CD14-positive monocyte (primary cell): ENCODE results near the gene ORAI2. TPM values are rescaled to one million over a fixed set of nuclear protein-coding genes. Genes with fewer than 3 reads are reported as not detected.

Experiments
- DNase-seq, 3 donors: peaks; one replicate each; pipeline ENCODE4 v3.0.0-alpha.2; 2011 to 2022
- H2AFZ ChIP-seq: 2 replicates; pipeline ENCODE4 v1.6.0; 2012; ENCODE audit warnings: mild to moderate bottlenecking, low read depth, low read length, inconsistent platforms; ENCODE audit not compliant: insufficient read depth, poor library complexity, severe bottlenecking
- H3K27ac ChIP-seq, 2 donors: 1 replicate in 1 of 2; 2 replicates in 1 of 2; pipeline ENCODE4 v1.5.1; 2012 to 2013; ENCODE audit warnings: low read length in 2 of 2, control low read depth in 1 of 2, inconsistent platforms in 1 of 2, low read depth in 1 of 2, mild to moderate bottlenecking in 1 of 2
- H3K27me3 ChIP-seq, 2 donors: one replicate each; pipeline versions ENCODE4 v1.6.0 to v1.6.1; 2011 to 2013; ENCODE audit warnings: low read length in 2 of 2; ENCODE audit not compliant: control insufficient read depth in 2 of 2, insufficient read depth in 2 of 2
- H3K36me3 ChIP-seq, 2 donors: replicated peaks in 1 of 2; 1 replicate in 1 of 2; 2 replicates in 1 of 2; pipeline versions ENCODE4 v1.5.1 to v1.6.1; 2012 to 2013; ENCODE audit warnings: low read length in 2 of 2, control low read depth in 1 of 2, inconsistent platforms in 1 of 2, mild to moderate bottlenecking in 1 of 2; ENCODE audit not compliant: insufficient read depth in 2 of 2, control insufficient read depth in 1 of 2
- H3K4me1 ChIP-seq, 2 donors: 1 replicate in 1 of 2; 2 replicates in 1 of 2; pipeline versions ENCODE4 v1.5.1 to v1.6.1; 2012 to 2013; ENCODE audit warnings: low read length in 2 of 2, control low read depth in 1 of 2, inconsistent platforms in 1 of 2, mild to moderate bottlenecking in 1 of 2, moderate library complexity in 1 of 2; ENCODE audit not compliant: insufficient read depth in 2 of 2, control insufficient read depth in 1 of 2
- H3K4me2 ChIP-seq: replicated peaks from 2 replicates; pipeline ENCODE3; 2012; ENCODE audit warnings: low read length, moderate library complexity, mild to moderate bottlenecking; ENCODE audit not compliant: poor library complexity, severe bottlenecking; ENCODE audit errors: extremely low read depth
- H3K4me3 ChIP-seq, 3 experiments: fragments of 200-600 bp in 1 of 3; sonication (generic) in 1 of 3; replicated peaks in 1 of 3; 1 replicate in 2 of 3; 2 replicates in 1 of 3; pipeline ENCODE4 v1.5.1; 2011 to 2013; ENCODE audit warnings: low read length in 3 of 3, mild to moderate bottlenecking in 3 of 3, control low read depth in 2 of 3, low read depth in 2 of 3, inconsistent platforms in 1 of 3, moderate library complexity in 1 of 3
- H3K79me2 ChIP-seq: 2 replicates; pipeline ENCODE4 v1.6.0; 2012; ENCODE audit warnings: mild to moderate bottlenecking, control low read depth, inconsistent platforms, low read length, moderate library complexity; ENCODE audit not compliant: insufficient read depth
- H3K9ac ChIP-seq: 2 replicates; pipeline ENCODE4 v1.6.0; 2017; ENCODE audit warnings: low read length, mild to moderate bottlenecking; ENCODE audit not compliant: insufficient read depth, poor library complexity, severe bottlenecking
- H3K9me3 ChIP-seq, 2 donors: replicated peaks in 1 of 2; 1 replicate in 1 of 2; 2 replicates in 1 of 2; pipeline versions ENCODE4 v1.5.1 to v1.6.1; 2012 to 2013; ENCODE audit warnings: low read length in 2 of 2, control low read depth in 1 of 2; ENCODE audit not compliant: control insufficient read depth in 1 of 2, insufficient read depth in 1 of 2
- H4K20me1 ChIP-seq: 2 replicates; pipeline ENCODE4 v1.6.0; 2012; ENCODE audit warnings: mild to moderate bottlenecking, low read length, control low read depth, moderate library complexity; ENCODE audit not compliant: insufficient read depth
- H3K27ac Mint-ChIP-seq, 7 donors: one replicate each; pipeline ENCODE4 v1.8.0; 2020; ENCODE audit warnings: mild to moderate bottlenecking in 7 of 7, mixed read lengths in 7 of 7, moderate library complexity in 6 of 7, inconsistent platforms in 2 of 7
- H3K27me3 Mint-ChIP-seq, 3 donors: one replicate each; pipeline ENCODE4 v1.8.0; 2021 to 2022; ENCODE audit warnings: low read depth in 3 of 3, mild to moderate bottlenecking in 3 of 3, mixed read lengths in 3 of 3, moderate library complexity in 3 of 3, inconsistent platforms in 1 of 3
- H3K36me3 Mint-ChIP-seq, 2 donors: one replicate each; pipeline ENCODE4 v1.8.0; 2020; ENCODE audit warnings: mixed read lengths in 2 of 2, inconsistent platforms in 1 of 2, mild to moderate bottlenecking in 1 of 2
- H3K4me1 Mint-ChIP-seq: one replicate; pipeline ENCODE4 v1.8.0; 2020; ENCODE audit warnings: mild to moderate bottlenecking, mixed read lengths
- H3K4me3 Mint-ChIP-seq, 2 donors: one replicate each; pipeline ENCODE4 v1.8.0; 2020; ENCODE audit warnings: mild to moderate bottlenecking in 2 of 2, mixed read lengths in 2 of 2, moderate library complexity in 1 of 2
- H3K9me3 Mint-ChIP-seq, 7 donors: one replicate each; pipeline ENCODE4 v1.8.0; 2020 to 2022; ENCODE audit warnings: mixed read lengths in 7 of 7, mild to moderate bottlenecking in 6 of 7, moderate library complexity in 6 of 7, inconsistent platforms in 2 of 7
- CTCF ChIP-seq: fragments of 200-600 bp; IDR thresholded peaks from one replicate; pipeline ENCODE4 v1.8.0; 2022; ENCODE audit warnings: antibody characterized with exemption, mild to moderate bottlenecking
- WGBS: methylation state at CpG from one replicate; pipeline ENCODE4 v1.1.5; 2013; ENCODE audit warnings: missing lambda C conversion rate; ENCODE audit not compliant: insufficient coverage; 5-methylcytosine and 5-hydroxymethylcytosine counted together
- intact Hi-C, 2 donors: fragments of 100-400 bp; cut with micrococcal nuclease; formaldehyde crosslinking; loops; one replicate each; pipeline versions ENCODE4 v1.15.0 to v1.15.1; 2023
- polyA plus RNA-seq, 3 donors: library from polyadenylated mRNA; depleted of rRNA in 1 of 3; unstranded in 2 of 3; stranded (reverse) in 1 of 3; fragments of 300-500 nt in 2 of 3; fragments of >200 nt in 1 of 3; fragmentation: Illumina TruSeq in 2 of 3; gene quantifications; 1 replicate in 2 of 3; 2 replicates in 1 of 3; pipeline ENCODE4 v1.2.3, GENCODE V29; 2012 to 2021

Gene ORAI2
- polyA plus RNA-seq, 3 donors: 27.5 to 50.0 (median 38.2) TPM

- H3K27ac ChIP-seq: no peak overlapping the region
- Mint-ChIP-seq H3K9me3 (no peaks in the 10 kb centered on the region), H3K4me1 (peaks cover 16% of the 10 kb centered on the region), H3K27me3 (no peaks in the 10 kb centered on the region), H3K4me3 (no peak overlapping the region), H3K36me3 (peaks cover 24 to 52% of the 10 kb centered on the region in 2 donors), H3K27ac (no peak overlapping the region)
- TF ChIP-seq CTCF: no peak
- DNase-seq: no peak
- H3K4me1 ChIP-seq: peaks cover 15% of the 10 kb centered on the region in 2 donors
- H3K9me3 ChIP-seq: no peaks in the 10 kb centered on the region
- H2AFZ ChIP-seq: no peak overlapping the region
- peaks cover 29% of the 10 kb centered on the region for H3K79me2 ChIP-seq
- H3K9ac ChIP-seq: no peak overlapping the region
- H3K4me2 ChIP-seq: no peak overlapping the region
- 94% methylated on average over 5 of the region's 8 CpGs for WGBS
- H3K36me3 ChIP-seq: peaks cover 32 to 42% of the 10 kb centered on the region in 2 donors
- no peaks in the 10 kb centered on the region for H4K20me1 ChIP-seq
- H3K4me3 ChIP-seq: no peak overlapping the region
- intact Hi-C loops: loop anchor here in 1 of 2 donors (10.0 kb wide), 1 partner anchor 176 kb away; the partner anchor contains the start of gene SH2B2
- H3K27me3 ChIP-seq: no peaks in the 10 kb centered on the region
Observed at GRCh38 chr7:102460467-102460866, 27.1 kb downstream of the ORAI2 start.

GRCh38 chr7:102463841-102464576, 30.6 kb downstream of the ORAI2 start:
- Mint-ChIP-seq H3K4me1 (peaks cover 26% of the 10 kb centered on the region), H3K27me3 (peaks cover 0 to 2% (median 0%) of the 10 kb centered on the region in 3 donors), H3K36me3 (peaks cover 8 to 19% of the 10 kb centered on the region in 2 donors), H3K9me3 (no peaks in the 10 kb centered on the region), H3K27ac (peak overlapping the region in 6 of 7 donors; percentile 72 to 92 (median 84)), H3K4me3 (peak overlapping the region; percentile 93 to 95)
- H3K9me3 ChIP-seq: no peaks in the 10 kb centered on the region
- H3K27me3 ChIP-seq: no peaks in the 10 kb centered on the region
- peak overlapping the region; percentile 90 for H3K9ac ChIP-seq
- peaks cover 7% of the 10 kb centered on the region in 2 donors for H3K36me3 ChIP-seq
- peak overlapping the region; percentile 91 for H3K4me2 ChIP-seq
- H3K27ac ChIP-seq: peak overlapping the region in 1 of 2 donors; percentile 87
- peak overlapping the region; percentile 89 to 100 (median 99) for H3K4me3 ChIP-seq
- no peak for TF ChIP-seq CTCF
- no peak for DNase-seq
- H3K4me1 ChIP-seq: peaks cover 19 to 20% of the 10 kb centered on the region in 2 donors
- intact Hi-C loops: loop anchor here in 1 of 2 donors (2.0 to 10.0 kb wide), 2 partner anchors 51 to 179 kb away; partner anchors contain the start of gene SH2B2
- no peaks in the 10 kb centered on the region for H4K20me1 ChIP-seq
- peak overlapping the region; percentile 100 for H2AFZ ChIP-seq
- 16% methylated on average over 22 of the region's 24 CpGs for WGBS
- peaks cover 29% of the 10 kb centered on the region for H3K79me2 ChIP-seq
